Lower leg skin (tissue), 3 donors: ENCODE results near the gene ZNF853.

Experiments used
- POLR2A ChIP-seq, 2 donors: fragments of 450-650 bp; IDR thresholded peaks; one replicate each; pipeline ENCODE4 v1.6.1; 2016 to 2017; ENCODE audit warnings: antibody characterized with exemption in 2 of 2, mild to moderate bottlenecking in 1 of 2, moderate library complexity in 1 of 2
- TF ChIP-seq, protein P1 (sequence below), 3 donors: fragments of 450-650 bp; IDR thresholded peaks; one replicate each; pipeline ENCODE4 v1.5.1; 2016; ENCODE audit warnings: antibody characterized with exemption in 3 of 3, mild to moderate bottlenecking in 3 of 3, moderate library complexity in 2 of 3

GRCh38 chr7:6647080-6647479 lies 31.7 kb downstream of the ZNF853 start:
- TF ChIP-seq, protein P1, sequence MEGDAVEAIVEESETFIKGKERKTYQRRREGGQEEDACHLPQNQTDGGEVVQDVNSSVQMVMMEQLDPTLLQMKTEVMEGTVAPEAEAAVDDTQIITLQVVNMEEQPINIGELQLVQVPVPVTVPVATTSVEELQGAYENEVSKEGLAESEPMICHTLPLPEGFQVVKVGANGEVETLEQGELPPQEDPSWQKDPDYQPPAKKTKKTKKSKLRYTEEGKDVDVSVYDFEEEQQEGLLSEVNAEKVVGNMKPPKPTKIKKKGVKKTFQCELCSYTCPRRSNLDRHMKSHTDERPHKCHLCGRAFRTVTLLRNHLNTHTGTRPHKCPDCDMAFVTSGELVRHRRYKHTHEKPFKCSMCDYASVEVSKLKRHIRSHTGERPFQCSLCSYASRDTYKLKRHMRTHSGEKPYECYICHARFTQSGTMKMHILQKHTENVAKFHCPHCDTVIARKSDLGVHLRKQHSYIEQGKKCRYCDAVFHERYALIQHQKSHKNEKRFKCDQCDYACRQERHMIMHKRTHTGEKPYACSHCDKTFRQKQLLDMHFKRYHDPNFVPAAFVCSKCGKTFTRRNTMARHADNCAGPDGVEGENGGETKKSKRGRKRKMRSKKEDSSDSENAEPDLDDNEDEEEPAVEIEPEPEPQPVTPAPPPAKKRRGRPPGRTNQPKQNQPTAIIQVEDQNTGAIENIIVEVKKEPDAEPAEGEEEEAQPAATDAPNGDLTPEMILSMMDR (IDR thresholded peaks at IDR 0.05) = no peak
- no peak for TF ChIP-seq POLR2A (IDR thresholded peaks at IDR 0.05)
